ENCODE data around the gene SERPINA6.

- TF ChIP-seq CTCF (conservative IDR thresholded peaks at IDR 0.05; ENCODE audit: low read length) (no peak), EZH2phosphoT487 (IDR thresholded peaks at IDR 0.05; ENCODE audit: borderline replicate concordance) (no peak)
These were observed 20.0 kb downstream of the SERPINA6 start for GRCh38 chr14:94303111-94303510.
